DMS79 treated with DMSO at 0.1 percent for 48 hours (cell line): ENCODE results near the gene PMAIP1.
"Not testable (repeated sequence)": the region's sequence is repeated elsewhere in the genome, so short reads cannot be mapped to it uniquely, and the experiment has no call there.

Source experiments
- DNase-seq: peaks from one replicate; lab custom pipeline; 2025; lab: John Stamatoyannopoulos, UW

The PMAIP1 gene

DNA sequence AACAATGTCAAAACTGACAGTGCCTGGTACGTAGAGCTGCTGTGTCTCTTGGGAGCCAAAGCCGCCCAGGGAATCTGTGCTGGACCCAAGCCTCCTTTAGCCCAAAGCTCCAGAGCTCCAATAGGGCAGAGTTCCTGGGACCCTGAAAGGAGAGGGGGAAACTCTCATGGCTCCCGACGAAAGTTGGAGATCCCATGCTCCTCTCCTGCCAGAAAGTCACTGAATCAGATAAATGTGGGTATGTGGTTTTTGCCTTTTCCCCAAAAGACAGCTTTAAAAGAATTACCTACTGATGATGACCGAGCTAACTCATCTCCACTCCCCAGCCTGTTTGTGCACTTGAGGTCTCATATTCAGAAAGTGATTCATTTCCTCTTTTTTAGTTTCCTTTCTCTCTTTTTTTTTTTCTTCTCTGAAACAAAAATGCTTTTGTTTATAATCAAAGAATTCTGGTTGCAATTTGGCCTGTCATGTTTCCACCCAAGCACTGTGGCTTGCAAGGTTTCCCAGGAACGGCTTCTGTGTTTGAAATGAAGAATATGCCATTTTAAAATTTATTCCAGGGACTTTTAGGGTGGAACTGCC, 14.1 kb upstream of the PMAIP1 start:
- DNase-seq, result no peak

GRCh38 chr18:59886399-59886798, 13.4 kb upstream of the PMAIP1 start:
- DNase-seq, result not testable (repeated sequence)

- no peak for DNase-seq
Measured at GRCh38 chr18:59892123-59892522, 7.7 kb upstream of the PMAIP1 start.

DNA sequence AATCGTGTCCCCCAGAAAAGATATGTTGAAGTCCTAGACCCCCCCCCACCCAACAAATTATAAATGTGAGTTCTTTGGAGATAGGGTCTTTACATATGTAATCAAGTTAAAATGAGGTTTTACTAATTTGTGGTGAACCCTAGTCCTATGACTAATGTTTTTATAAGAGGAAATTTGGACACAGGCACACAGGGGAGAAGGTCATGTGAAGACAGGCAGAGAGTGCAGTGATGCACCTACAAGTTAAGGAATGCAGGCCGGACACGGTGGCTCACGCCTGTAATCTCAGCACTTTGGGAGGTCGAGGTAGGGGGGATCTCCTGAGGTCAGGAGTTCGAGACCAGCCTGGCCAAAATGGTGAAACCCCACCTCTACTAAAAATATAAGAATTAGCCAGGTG, 5.8 kb upstream of the PMAIP1 start:
- no peak for DNase-seq

- DNase-seq, result no peak
Measured at GRCh38 chr18:59897321-59897954, 2.4 kb upstream of the PMAIP1 start.

GRCh38 chr18:59898093-59898492, 1.7 kb upstream of the PMAIP1 start:
- DNase-seq, result no peak

DNA sequence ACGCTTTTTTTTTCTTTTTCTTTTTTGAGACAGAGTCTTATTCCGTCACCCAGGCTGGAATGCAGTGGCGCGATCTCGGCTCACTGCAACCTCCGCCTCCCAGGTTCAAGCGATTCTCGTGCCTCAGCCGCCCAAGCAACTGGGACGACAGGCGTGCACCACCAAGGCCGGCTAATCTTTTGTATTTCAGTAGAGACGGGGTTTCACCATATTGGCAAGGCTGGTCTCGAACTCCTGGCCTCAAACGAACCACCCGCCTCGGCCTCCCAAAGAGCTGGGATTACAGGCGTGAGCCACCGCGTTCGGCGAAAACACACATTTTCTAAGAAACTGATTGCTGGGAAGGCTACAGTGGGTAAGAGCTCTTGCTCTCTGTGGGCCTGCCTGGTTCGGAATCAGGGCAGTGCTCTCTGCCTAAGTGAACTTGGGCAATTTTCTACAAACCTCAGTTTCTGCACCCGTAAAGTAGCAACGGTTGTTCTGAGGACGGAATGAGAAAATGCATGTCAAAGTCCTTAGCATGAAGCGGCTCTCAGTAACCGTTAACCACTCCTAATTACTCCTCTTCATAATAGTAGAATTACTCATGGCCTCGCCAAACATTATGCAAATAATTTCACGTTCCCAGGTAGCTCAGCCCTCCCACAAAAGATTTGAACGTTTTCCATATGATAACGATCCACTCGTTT, 1.0 kb upstream of the PMAIP1 start:
- peak; percentile 35 for DNase-seq

GRCh38 chr18:59900222-59901128, 679 bp downstream of the PMAIP1 start:
- peak; percentile 66 for DNase-seq

DNA sequence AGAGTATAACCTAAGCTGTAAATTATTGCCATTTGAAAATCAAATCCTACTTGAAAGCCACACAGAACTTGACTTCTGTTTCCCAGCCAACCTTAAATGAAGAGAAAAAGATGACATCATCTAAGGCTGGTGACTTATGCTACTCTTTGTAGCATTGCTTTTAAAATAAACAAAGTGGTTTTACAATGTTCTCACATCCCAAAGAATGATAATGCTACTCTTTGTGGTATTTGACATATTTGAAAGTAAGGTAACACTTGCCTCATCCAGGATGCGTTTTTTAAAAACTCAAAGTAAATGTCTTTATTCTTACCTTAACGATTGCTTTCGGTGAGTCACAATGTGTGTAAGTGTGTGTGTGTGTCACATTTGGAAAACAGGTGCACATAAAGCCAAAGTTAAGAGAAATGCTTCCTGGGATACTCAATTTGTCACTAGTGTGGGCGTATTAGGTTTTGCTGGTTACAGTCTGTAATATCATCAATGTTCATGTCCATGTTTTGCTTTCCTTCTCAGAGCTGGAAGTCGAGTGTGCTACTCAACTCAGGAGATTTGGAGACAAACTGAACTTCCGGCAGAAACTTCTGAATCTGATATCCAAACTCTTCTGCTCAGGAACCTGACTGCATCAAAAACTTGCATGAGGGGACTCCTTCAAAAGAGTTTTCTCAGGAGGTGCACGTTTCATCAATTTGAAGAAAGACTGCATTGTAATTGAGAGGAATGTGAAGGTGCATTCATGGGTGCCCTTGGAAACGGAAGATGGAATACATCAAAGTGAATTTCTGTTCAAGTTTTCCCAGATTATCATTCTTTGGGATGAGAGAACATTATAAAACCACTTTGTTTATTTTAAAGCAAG, 2.6 kb downstream of the PMAIP1 start:
- peak; percentile 17 for DNase-seq

- no peak for DNase-seq
Measured at GRCh38 chr18:59902993-59903610, 3.3 kb downstream of the PMAIP1 start.

- DNase-seq, result no peak
Measured at GRCh38 chr18:59904011-59904601, 4.3 kb downstream of the PMAIP1 start.

DNA sequence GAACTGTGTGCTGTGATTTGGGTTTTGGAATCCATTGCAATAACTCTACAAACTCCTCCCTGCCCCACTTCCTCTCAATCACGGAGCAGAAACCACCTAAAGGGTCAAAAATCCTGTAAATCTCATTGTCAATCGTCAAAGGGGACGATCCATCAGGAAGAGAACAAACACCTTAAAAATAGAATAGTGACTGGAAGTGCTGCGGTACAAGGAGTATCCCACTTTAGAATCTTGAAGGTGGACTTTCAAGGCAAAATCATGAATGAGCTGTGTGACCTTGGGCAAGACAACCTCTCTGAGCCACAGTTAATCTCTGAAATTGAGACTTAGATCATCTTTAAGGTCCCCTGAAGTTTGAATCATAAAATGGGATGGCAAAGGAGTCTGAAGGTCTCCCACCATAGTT, 5.9 kb downstream of the PMAIP1 start:
- no peak for DNase-seq

- DNase-seq, result no peak
Measured at GRCh38 chr18:59906203-59906602, 6.4 kb downstream of the PMAIP1 start.

DNA sequence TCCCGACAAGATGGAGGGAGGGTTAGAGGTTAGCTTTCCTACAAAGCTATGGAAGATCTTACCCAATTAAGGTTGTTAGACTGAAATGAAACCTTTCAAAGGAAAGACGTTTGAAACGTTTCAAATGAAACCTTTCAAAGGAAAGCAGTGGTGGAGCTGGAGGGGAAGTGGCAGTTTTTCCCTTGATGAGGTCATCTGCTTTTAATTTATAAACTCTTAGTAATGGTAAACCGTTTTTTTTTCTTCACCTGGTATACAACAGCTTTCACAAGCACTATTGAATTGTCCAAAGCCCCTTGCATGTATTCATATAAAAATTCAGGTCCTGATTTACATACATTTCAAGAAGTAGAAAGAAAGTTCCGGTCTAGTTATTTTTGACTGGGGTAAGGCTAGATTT, 7.4 kb downstream of the PMAIP1 start:
- DNase-seq, result no peak

- no peak for DNase-seq
Measured at GRCh38 chr18:59907660-59908059, 7.9 kb downstream of the PMAIP1 start.

DNA sequence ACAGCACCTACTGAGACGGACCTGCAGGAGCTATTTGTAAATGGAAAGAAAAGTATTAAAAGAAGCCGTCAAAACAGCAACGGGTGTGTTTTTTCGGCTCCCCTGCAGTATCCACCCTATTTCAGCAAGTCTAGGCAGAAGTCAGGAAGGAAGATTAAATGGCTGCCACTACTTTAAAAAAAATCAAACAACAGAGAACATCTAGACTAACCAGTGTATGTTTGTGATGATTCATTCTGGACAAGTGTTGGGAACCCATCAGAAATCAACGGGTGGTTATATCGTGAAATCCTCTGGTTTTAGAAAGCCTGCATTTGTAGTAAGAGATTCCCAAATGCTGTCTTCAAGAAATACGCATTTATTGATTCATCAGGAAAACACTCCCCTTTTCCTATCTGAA, 9.0 kb downstream of the PMAIP1 start:
- no peak for DNase-seq

DNA sequence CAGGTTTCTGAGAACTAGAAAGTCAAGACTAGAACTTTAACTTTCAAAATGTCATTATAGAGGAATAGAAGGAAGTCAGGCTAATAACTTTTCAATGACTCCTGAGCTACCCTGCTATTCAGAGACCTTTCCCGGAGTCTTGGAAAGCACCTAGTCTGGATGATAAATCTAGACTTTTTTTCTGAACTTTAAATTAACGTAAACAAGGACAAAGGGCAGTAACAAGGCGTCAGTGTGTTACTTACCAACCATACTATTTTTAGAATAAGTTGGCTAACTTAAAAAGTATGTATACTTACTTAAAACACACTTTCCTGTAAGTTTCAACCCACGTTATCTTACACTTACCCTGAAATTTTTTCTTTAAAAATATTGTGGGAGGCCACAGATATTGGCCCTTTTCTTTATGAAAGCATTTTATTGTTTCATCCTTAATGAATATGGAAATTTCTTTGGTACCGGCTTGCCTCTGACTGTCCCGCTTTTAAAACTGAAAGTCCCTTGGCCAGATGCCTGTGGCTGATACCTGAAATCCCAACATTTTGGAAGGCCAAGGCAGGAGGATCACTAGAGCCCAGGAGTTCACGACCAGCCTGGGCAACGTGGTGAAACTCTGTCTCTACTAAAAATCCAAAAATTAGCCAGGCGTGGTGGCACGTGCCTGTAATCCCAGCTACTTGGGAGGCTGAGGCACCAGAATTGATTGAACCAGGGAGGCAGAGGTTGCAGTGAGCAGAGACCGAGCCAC, 9.7 kb downstream of the PMAIP1 start:
- no peak for DNase-seq

DNA sequence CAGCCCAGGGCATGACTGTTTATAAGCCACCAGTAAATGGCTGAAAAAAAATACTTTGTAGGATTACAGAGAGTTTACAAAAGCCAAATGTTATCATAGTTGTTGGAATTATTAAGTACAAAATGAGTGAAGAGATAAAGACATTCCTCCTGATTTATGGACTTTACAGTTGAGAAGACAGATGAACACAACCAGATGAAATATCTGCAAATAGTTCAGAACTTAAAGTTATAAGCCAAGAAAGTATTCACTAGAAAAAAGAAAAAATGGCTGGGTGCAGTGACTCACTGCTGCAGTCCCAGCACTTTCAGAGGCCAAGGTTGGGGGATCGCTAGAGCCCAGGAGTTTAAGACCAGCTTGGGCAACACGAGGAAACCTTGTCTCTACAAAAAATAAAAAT, 11.2 kb downstream of the PMAIP1 start:
- DNase-seq, result no peak

- no peak for DNase-seq
Measured at GRCh38 chr18:59911600-59911999, 11.8 kb downstream of the PMAIP1 start.

GRCh38 chr18:59912007-59912550, 12.3 kb downstream of the PMAIP1 start:
- DNase-seq, result no peak
